ENCODE measurements around the gene FOXO4. TPM values are rescaled to one million over a fixed set of nuclear protein-coding genes. Genes with fewer than 3 reads are reported as not detected.

The FOXO4 gene
- total and polyA plus RNA-seq, 10 donors, result 5.1 to 50.9 (median 25.3) TPM

GRCh38 chrX:71067712-71068043 is 28.0 kb upstream of the FOXO4 start:
- H3K9me3 ChIP-seq, result no peaks in the 10 kb centered on the region
- peak overlapping the region; percentile 40 to 82 (median 55) for H3K4me3 ChIP-seq
- H3K27ac ChIP-seq, result peak overlapping the region; percentile 72 to 93 (median 88)
- TF ChIP-seq CTCF (IDR thresholded peaks at IDR 0.05 in 8 of 11, conservative IDR thresholded peaks at IDR 0.05 in 3 of 11) (no peak), POLR2AphosphoS5 (IDR thresholded peaks at IDR 0.05) (no peak), POLR2A (IDR thresholded peaks at IDR 0.05) (no peak)
- DNase-seq, result no peak
- H3K36me3 ChIP-seq, result peaks cover 0 to 10% (median 0%) of the 10 kb centered on the region in 6 donors
- H3K4me1 ChIP-seq, result peaks cover 0 to 22% (median 10%) of the 10 kb centered on the region in 6 donors
- no peaks in the 10 kb centered on the region for H3K27me3 ChIP-seq (replicated peaks in 1 of 7)
- intact Hi-C loops (cut with DNase I; ENCODE audit: low total_unique reads), result no loop called here
- WGBS, 5 donors, result 1 to 36% (median 8%) methylated on average over 10 of the region's 10 CpGs

GRCh38 chrX:71068044-71068918 is 27.4 kb upstream of the FOXO4 start, which contains the start of gene SNX12:
TSS of gene SNX12 (minus strand) at chrX:71068334. CDS start at chrX:71068306, 28 bp downstream.
- H3K27ac ChIP-seq, result peak within 1 kb of the TSS; percentile 72 to 93 (median 88)
- peaks cover 0 to 7% (median 0%) of the 10 kb centered on the region in 6 donors for H3K36me3 ChIP-seq
- H3K4me3 ChIP-seq, result peak within 1 kb of the TSS; percentile 44 to 82 (median 55)
- 0 to 56% (median 10%) methylated on average over 16 to 73 of the region's 73 CpGs for WGBS, 5 donors
- peak; percentile 94 for DNase-seq
- H3K4me1 ChIP-seq, result peaks cover 0 to 22% (median 10%) of the 10 kb centered on the region in 6 donors
- TF ChIP-seq POLR2A (IDR thresholded peaks at IDR 0.05), result peak in 1 of 3 donors; percentile 25
- peak; percentile 72 to 91 (median 84) for TF ChIP-seq POLR2AphosphoS5 (IDR thresholded peaks at IDR 0.05)
- peak in 2 of 11 experiments; percentile 32 to 48 for TF ChIP-seq CTCF (IDR thresholded peaks at IDR 0.05 in 8 of 11, conservative IDR thresholded peaks at IDR 0.05 in 3 of 11)
- intact Hi-C loops (cut with DNase I; ENCODE audit: low total_unique reads), result no loop called here
- no peaks in the 10 kb centered on the region for H3K9me3 ChIP-seq
- H3K27me3 ChIP-seq (replicated peaks in 1 of 7), result no peaks in the 10 kb centered on the region

GRCh38 chrX:71070531-71070930 is 25.1 kb upstream of the FOXO4 start:
- DNase-seq, result no peak
- Histone ChIP-seq H3K4me3 (no peak overlapping the region), H3K9me3 (no peaks in the 10 kb centered on the region), H3K27ac (no peak overlapping the region), H3K27me3 (replicated peaks in 1 of 7) (peaks cover 0 to 3% (median 0%) of the 10 kb centered on the region in 7 donors), H3K36me3 (peaks cover 0 to 4% (median 0%) of the 10 kb centered on the region in 6 donors), H3K4me1 (peaks cover 0 to 22% (median 10%) of the 10 kb centered on the region in 6 donors)
- intact Hi-C loops (cut with DNase I; ENCODE audit: low total_unique reads), result no loop called here
- TF ChIP-seq POLR2AphosphoS5 (IDR thresholded peaks at IDR 0.05), result no peak
- no peak for TF ChIP-seq POLR2A (IDR thresholded peaks at IDR 0.05)
- 65 to 93% (median 86%) methylated on average over 5 of the region's 5 CpGs for WGBS, 5 donors

- H3K27ac ChIP-seq, result no peak overlapping the region
- no peaks in the 10 kb centered on the region for H3K4me1 ChIP-seq
- intact Hi-C loops (cut with DNase I; ENCODE audit: low total_unique reads), result no loop called here
- DNase-seq, result no peak
- no peak overlapping the region for H3K4me3 ChIP-seq
- H3K9me3 ChIP-seq, result no peaks in the 10 kb centered on the region
- no peak for TF ChIP-seq POLR2A (IDR thresholded peaks at IDR 0.05)
- TF ChIP-seq CTCF (IDR thresholded peaks at IDR 0.05 in 8 of 11, conservative IDR thresholded peaks at IDR 0.05 in 3 of 11), result no peak
- no peak for TF ChIP-seq POLR2AphosphoS5 (IDR thresholded peaks at IDR 0.05)
- peaks cover 0 to 4% (median 0%) of the 10 kb centered on the region in 7 donors for H3K27me3 ChIP-seq (replicated peaks in 1 of 7)
- WGBS, 5 donors, result 55 to 82% (median 60%) methylated on average over 3 of the region's 3 CpGs
- no peaks in the 10 kb centered on the region for H3K36me3 ChIP-seq
These were observed 14.1 kb upstream of the FOXO4 start for GRCh38 chrX:71081330-71082123.
